ENCODE data around the gene TNFRSF9. TPM values are rescaled to one million over a fixed set of nuclear protein-coding genes. Genes with fewer than 3 reads are reported as not detected.

TNFRSF9 gene
- total and polyA plus RNA-seq, 9 of the 15 experiments (the other 6 are each of a cell fraction or from before 2014, with no cell fraction given): 0.04 to 0.29 (median 0.08) TPM; not detected in 1

DNA sequence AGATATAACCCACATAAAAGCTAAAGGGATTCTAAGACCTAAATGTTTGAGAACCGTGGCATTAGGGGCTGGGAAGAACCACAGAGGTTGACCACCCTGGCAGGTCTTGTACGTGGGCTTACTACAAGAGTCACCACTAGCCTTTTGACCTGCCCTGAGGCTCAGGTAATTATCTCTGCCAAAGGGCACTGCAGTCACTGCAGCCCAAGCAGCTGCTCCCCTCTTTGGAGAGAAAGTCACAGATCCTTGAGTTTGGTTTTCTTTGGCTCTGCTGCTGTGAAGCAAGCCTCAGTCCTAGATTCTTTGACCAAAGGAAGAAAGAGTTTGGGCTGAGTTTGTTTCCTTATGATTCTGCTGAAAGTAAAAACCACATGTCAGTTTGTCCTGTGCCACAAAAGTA lies 32.4 kb upstream of the TNFRSF9 start (continued):
- TF ChIP-seq PHTF2 (CRISPR knock-in tag; IDR thresholded peaks at IDR 0.05): no peak

DNA sequence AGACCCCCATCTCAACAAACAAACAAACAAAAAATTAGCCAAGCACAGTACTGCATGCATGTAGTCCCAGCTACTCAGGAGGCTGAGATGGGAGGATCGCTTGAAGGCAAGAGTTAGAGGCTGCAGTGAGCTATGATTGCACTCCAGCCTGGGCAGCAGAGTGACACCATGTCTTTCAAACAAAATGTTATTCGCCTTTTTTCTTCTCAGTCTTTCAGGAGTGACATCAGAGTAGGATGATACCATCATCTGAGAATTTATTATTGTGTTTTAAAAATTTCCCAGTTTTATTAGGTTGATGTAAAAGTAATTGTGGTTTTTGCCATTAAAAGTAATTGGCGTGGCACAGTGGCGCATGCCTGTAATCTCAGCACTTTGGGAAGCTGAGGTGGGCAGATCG lies 31.6 kb upstream of the TNFRSF9 start:
- DNase-seq (ENCODE audit: extremely low read depth in 1 of 4, low spot score in 3 of 4) (no peak), FAIRE-seq (no peak), ATAC-seq (no peak)
- Histone ChIP-seq H3K79me2 (ENCODE audit: control insufficient read depth, insufficient read depth, low read length) (peaks cover 29% of the 10 kb centered on the region), H3K4me1 (replicated peaks in 1 of 2; ENCODE audit: control insufficient read depth in 2 of 2, insufficient read depth in 2 of 2, low read length in 2 of 2) (no peaks in the 10 kb centered on the region), H3K9me3 (replicated peaks; ENCODE audit: control insufficient read depth, insufficient read depth, low read depth, low read length) (no peaks in the 10 kb centered on the region), H3K27ac (ENCODE audit: extremely low read depth, low read depth, low read length) (no peak overlapping the region), H3K27me3 (ENCODE audit: control insufficient read depth in 2 of 2, insufficient read depth in 2 of 2, low read length in 2 of 2) (no peaks in the 10 kb centered on the region), H3K9me1 (ENCODE audit: control insufficient read depth, insufficient read depth, low read length) (no peaks in the 10 kb centered on the region), H3K9ac (ENCODE audit: insufficient read depth in 1 of 2, low read depth in 2 of 2, low read length in 2 of 2) (no peak overlapping the region), H4K20me1 (replicated peaks; ENCODE audit: control insufficient read depth, insufficient read depth, low read length) (peaks cover 9% of the 10 kb centered on the region; the same call in 1 of the 2 replicates), H3K36me3 (ENCODE audit: control insufficient read depth, insufficient read depth, low read length) (peaks cover 78% of the 10 kb centered on the region), H3K4me3 (no peak overlapping the region), H2AFZ (ENCODE audit: low read depth, low read length) (no peak overlapping the region), H3K4me2 (ENCODE audit: insufficient read depth, low read length) (no peak overlapping the region)
- ChIA-PET POLR2A (interaction anchor here (0.6 to 2.5 kb wide), 2 partner anchors 11 to 16 kb away, joined by 3 to 6 read pairs; partner anchors contain the start of gene PARK7), CTCF (ENCODE audit: low intra/inter-chr PET ratio) (no interaction called here)
- intact Hi-C loops (cut with micrococcal nuclease) (no loop called here), in situ Hi-C loops (cut with MboI) (no loop called here)
- TF ChIP-seq CHD4 (IDR thresholded peaks at IDR 0.05; ENCODE audit: insufficient read depth, insufficient replicate concordance, low read depth, low read length, poor library complexity, severe bottlenecking) (no peak), KDM1A (IDR thresholded peaks at IDR 0.05) (0 out of 4 replicates have a peak, but pooled peaks of 1 of the 2 experiments have one; percentile 16)
- 96% methylated on average over 5 of the region's 5 CpGs for WGBS (ENCODE audit: insufficient coverage, low coverage, missing lambda C conversion rate)
- no TSS peak for BruUV-seq (replicated peaks)

DNA sequence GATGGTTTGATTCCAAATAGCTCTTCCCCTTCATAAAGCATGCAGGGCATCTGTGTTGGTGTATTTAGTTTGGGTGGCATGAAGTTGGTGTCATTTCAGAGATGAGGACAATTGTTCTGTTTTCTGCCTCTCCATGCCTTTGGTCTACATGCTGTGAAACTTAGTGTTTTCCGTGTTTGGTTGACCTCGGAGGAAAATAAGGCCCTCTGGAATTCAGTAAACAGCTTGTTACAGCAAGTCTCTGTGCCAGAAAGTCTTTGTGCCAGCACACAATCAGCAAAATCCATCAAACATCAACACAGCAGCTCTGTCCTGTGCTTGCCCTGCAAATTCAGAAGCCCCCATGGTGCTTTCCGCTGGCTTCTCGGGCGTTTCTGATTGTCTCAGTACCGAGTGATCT lies 30.4 kb upstream of the TNFRSF9 start:
- no peak for FAIRE-seq
- no TSS peak for BruUV-seq (replicated peaks)
- ATAC-seq: no peak
- no peaks in the 10 kb centered on the region for H3K4me1 ChIP-seq (replicated peaks in 1 of 2; ENCODE audit: control insufficient read depth in 2 of 2, insufficient read depth in 2 of 2, low read length in 2 of 2)
- peaks cover 80% of the 10 kb centered on the region for H3K36me3 ChIP-seq (ENCODE audit: control insufficient read depth, insufficient read depth, low read length)
- no peak overlapping the region for H2AFZ ChIP-seq (ENCODE audit: low read depth, low read length)
- no peak overlapping the region for H3K27ac ChIP-seq (ENCODE audit: extremely low read depth, low read depth, low read length)
- H3K4me3 ChIP-seq: no peak overlapping the region
- peaks cover 39% of the 10 kb centered on the region for H3K79me2 ChIP-seq (ENCODE audit: control insufficient read depth, insufficient read depth, low read length)
- no peak overlapping the region for H3K4me2 ChIP-seq (ENCODE audit: insufficient read depth, low read length)
- DNase-seq (ENCODE audit: extremely low read depth in 1 of 4, low spot score in 3 of 4): no peak
- no peaks in the 10 kb centered on the region for H3K9me3 ChIP-seq (replicated peaks; ENCODE audit: control insufficient read depth, insufficient read depth, low read depth, low read length)
- POLR2A ChIA-PET: interaction anchor here (1.5 kb wide), 1 partner anchor 10 kb away, joined by 4 read pairs; no protein-coding TSS in a partner anchor
- no peak overlapping the region for H3K9ac ChIP-seq (ENCODE audit: insufficient read depth in 1 of 2, low read depth in 2 of 2, low read length in 2 of 2)
- intact Hi-C loops (cut with micrococcal nuclease): no loop called here
- H3K27me3 ChIP-seq (ENCODE audit: control insufficient read depth in 2 of 2, insufficient read depth in 2 of 2, low read length in 2 of 2): no peaks in the 10 kb centered on the region
- in situ Hi-C loops (cut with MboI): no loop called here
- CTCF ChIA-PET (ENCODE audit: low intra/inter-chr PET ratio): no interaction called here
- peaks cover 8% of the 10 kb centered on the region; the same call in 1 of the 2 replicates for H4K20me1 ChIP-seq (replicated peaks; ENCODE audit: control insufficient read depth, insufficient read depth, low read length)
- 99% methylated on average over 6 of the region's 6 CpGs for WGBS (ENCODE audit: insufficient coverage, low coverage, missing lambda C conversion rate)
- H3K9me1 ChIP-seq (ENCODE audit: control insufficient read depth, insufficient read depth, low read length): no peaks in the 10 kb centered on the region
- TF ChIP-seq MEF2A (IDR thresholded peaks at IDR 0.05; ENCODE audit: control insufficient read depth, low read depth, low read length) (no peak), STAT5A (IDR thresholded peaks at IDR 0.05; ENCODE audit: borderline replicate concordance, low read length) (no peak), NR3C1 (CRISPR knock-in tag; IDR thresholded peaks at IDR 0.05) (no peak), GATAD2B (IDR thresholded peaks at IDR 0.05; ENCODE audit: borderline replicate concordance) (no peak), ZNF134 (CRISPR knock-in tag; conservative IDR thresholded peaks at IDR 0.05) (no peak), FIP1L1 (IDR thresholded peaks at IDR 0.05; ENCODE audit: low read depth, low read length, poor library complexity, severe bottlenecking) (no peak), ZNF778 (CRISPR knock-in tag; IDR thresholded peaks at IDR 0.05) (no peak), CCAR2 (IDR thresholded peaks at IDR 0.05; ENCODE audit: low read depth, low read length) (no peak), MAFG (tag; conservative IDR thresholded peaks at IDR 0.05) (no peak), SUPT5H (IDR thresholded peaks at IDR 0.05) (no peak), TCFL5 (CRISPR knock-in tag; conservative IDR thresholded peaks at IDR 0.05) (no peak)
- TF ChIP-seq, protein P1, sequence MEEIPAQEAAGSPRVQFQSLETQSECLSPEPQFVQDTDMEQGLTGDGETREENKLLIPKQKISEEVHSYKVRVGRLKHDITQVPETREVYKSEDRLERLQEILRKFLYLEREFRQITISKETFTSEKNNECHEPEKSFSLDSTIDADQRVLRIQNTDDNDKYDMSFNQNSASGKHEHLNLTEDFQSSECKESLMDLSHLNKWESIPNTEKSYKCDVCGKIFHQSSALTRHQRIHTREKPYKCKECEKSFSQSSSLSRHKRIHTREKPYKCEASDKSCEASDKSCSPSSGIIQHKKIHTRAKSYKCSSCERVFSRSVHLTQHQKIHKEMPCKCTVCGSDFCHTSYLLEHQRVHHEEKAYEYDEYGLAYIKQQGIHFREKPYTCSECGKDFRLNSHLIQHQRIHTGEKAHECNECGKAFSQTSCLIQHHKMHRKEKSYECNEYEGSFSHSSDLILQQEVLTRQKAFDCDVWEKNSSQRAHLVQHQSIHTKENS (CRISPR knock-in tag; IDR thresholded peaks at IDR 0.05): no peak

Measured in K562 (cell line).